Measurements from ENCODE around the gene ARHGAP40. TPM values are rescaled to one million over a fixed set of nuclear protein-coding genes. Genes with fewer than 3 reads are reported as not detected.

Gene ARHGAP40
- total and polyA plus RNA-seq, 2 donors (not counting 3 experiments of a cell fraction or from before 2014, with no cell fraction given): 0.18 to 0.20 TPM

DNA sequence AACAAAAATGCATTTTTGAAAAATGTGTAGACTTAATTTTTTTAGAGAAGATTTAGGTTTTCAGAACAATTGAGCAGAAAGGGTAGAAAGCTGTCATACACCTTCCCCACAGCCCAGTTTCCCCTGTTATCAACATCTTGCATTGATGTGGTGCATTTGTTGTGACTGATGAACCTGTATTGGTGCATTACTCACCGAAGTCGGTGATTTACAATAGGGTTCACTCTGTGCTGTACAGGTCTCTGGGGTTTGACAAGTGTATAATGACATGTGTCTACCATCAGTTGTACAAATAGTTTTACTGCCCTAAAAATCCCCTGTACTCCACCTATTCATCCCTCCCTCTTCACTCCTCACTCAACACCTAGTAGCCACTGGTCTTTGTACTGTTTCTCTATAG, 44.4 kb upstream of the ARHGAP40 start:
- peaks cover 10% of the 10 kb centered on the region for H3K4me1 ChIP-seq (ENCODE audit: control insufficient read depth, extremely low read depth, insufficient read depth, low read length)
- no peak overlapping the region for H3K27ac ChIP-seq (ENCODE audit: insufficient read depth, low read depth, low read length)
- TF ChIP-seq FOS (IDR thresholded peaks at IDR 0.05; ENCODE audit: borderline replicate concordance, insufficient read depth, low read length): no peak
- TF ChIP-seq POLR2AphosphoS5 (IDR thresholded peaks at IDR 0.05; ENCODE audit: insufficient read depth, low read depth, low read length): no peak
- TF ChIP-seq EZH2 (IDR thresholded peaks at IDR 0.05; ENCODE audit: borderline replicate concordance, low read depth, low read length, severe bottlenecking): no peak
- TF ChIP-seq CTCF (IDR thresholded peaks at IDR 0.05; ENCODE audit: extremely low read depth in 1 of 2, insufficient read depth in 1 of 2, low read depth in 1 of 2, low read length in 2 of 2): no peak
- no peak for TF ChIP-seq MYC (IDR thresholded peaks at IDR 0.05; ENCODE audit: low read depth, low read length)
- H2AFZ ChIP-seq (ENCODE audit: low read depth, low read length): no peak overlapping the region
- dilution Hi-C loops (cut with MboI; ENCODE audit: extremely low pct_ligation_motif_present, low sequenced_read_pairs): no loop called here
- DNase-seq (ENCODE audit: low read depth, low spot score): no peak
- ChIA-PET POLR2A (no interaction called here), CTCF (no interaction called here)
- H3K36me3 ChIP-seq (ENCODE audit: control insufficient read depth in 2 of 2, extremely low read depth in 1 of 2, insufficient read depth in 2 of 2, low read length in 2 of 2): peaks cover 0 to 8% of the 10 kb centered on the region in 2 experiments
- H3K9ac ChIP-seq (replicated peaks; ENCODE audit: extremely low read depth, insufficient read depth, low read length): no peak overlapping the region
- H3K4me2 ChIP-seq (ENCODE audit: insufficient read depth, low read length): no peak overlapping the region
- no peaks in the 10 kb centered on the region for H4K20me1 ChIP-seq (replicated peaks; ENCODE audit: control insufficient read depth, extremely low read depth, insufficient read depth, low read length)
- no peaks in the 10 kb centered on the region for H3K27me3 ChIP-seq (ENCODE audit: control insufficient read depth in 2 of 2, insufficient read depth in 2 of 2, low read length in 2 of 2)
- no peaks in the 10 kb centered on the region for H3K79me2 ChIP-seq (ENCODE audit: control insufficient read depth, insufficient read depth, low read length)
- FAIRE-seq: no peak
- H3K9me3 ChIP-seq (replicated peaks; ENCODE audit: control insufficient read depth, insufficient read depth, low read length): no peaks in the 10 kb centered on the region
- H3K4me3 ChIP-seq (replicated peaks in 1 of 3; ENCODE audit: insufficient read depth in 1 of 3, low read depth in 1 of 3, low read length in 3 of 3): no peak overlapping the region
- BruUV-seq (replicated peaks): no TSS peak
- intact Hi-C loops (cut with micrococcal nuclease): no loop called here
- no peaks in the 10 kb centered on the region for H3K9me1 ChIP-seq (replicated peaks; ENCODE audit: control insufficient read depth, extremely low read depth, insufficient read depth, low read length)

Data from endothelial cell of umbilical vein (primary cell).